ENCODE measurements around the gene HPS4. TPM values are rescaled to one million over a fixed set of nuclear protein-coding genes. Genes with fewer than 3 reads are reported as not detected.

Gene HPS4
- total RNA-seq, 1 experiment from 2014 or later = 35.4 TPM

- peak; percentile 35 for TF ChIP-seq ZBTB33 (IDR thresholded peaks at IDR 0.05; ENCODE audit: extremely low read depth, insufficient replicate concordance, low read length)
- TF ChIP-seq YY1 (IDR thresholded peaks at IDR 0.05; ENCODE audit: extremely low read depth, insufficient replicate concordance, low read depth, low read length) = peak; percentile 91
- TF ChIP-seq SRF (IDR thresholded peaks at IDR 0.05; ENCODE audit: low read depth) = peak; percentile 93
- peak; percentile 64; the same call in 1 of the 2 replicates for TF ChIP-seq SIN3A (IDR thresholded peaks at IDR 0.05; ENCODE audit: low read depth)
- no peak for TF ChIP-seq RAD21 (IDR thresholded peaks at IDR 0.05; ENCODE audit: low read depth)
- TF ChIP-seq POLR2A (IDR thresholded peaks at IDR 0.05; ENCODE audit: borderline replicate concordance, extremely low read depth, insufficient read depth, insufficient read length) = peak; percentile 80
Measured at GRCh38 chr22:26483439-26484359, at the start of gene HPS4, which contains the start of gene SRRD (continued).

GRCh38 chr22:26529345-26529744, 45.8 kb upstream of the HPS4 start:
- Histone ChIP-seq H3K9me3 (ENCODE audit: control insufficient read depth in 1 of 2, insufficient read depth in 1 of 2, low read depth in 1 of 2, low read length in 2 of 2) (no peaks in the 10 kb centered on the region), H3K79me2 (ENCODE audit: insufficient read depth, low read length) (no peaks in the 10 kb centered on the region), H3K36me3 (ENCODE audit: control insufficient read depth in 1 of 2, insufficient read depth in 2 of 2, low read length in 2 of 2) (peaks cover 0 to 4% of the 10 kb centered on the region in 2 experiments; a peak in 2 of 4 replicates), H3K9ac (ENCODE audit: low read length) (no peak overlapping the region), H3K4me1 (ENCODE audit: control insufficient read depth in 1 of 2, insufficient read depth in 2 of 2, low read length in 2 of 2) (no peaks in the 10 kb centered on the region), H2AFZ (ENCODE audit: low read depth, low read length, poor library complexity, severe bottlenecking) (no peak overlapping the region), H3K9me2 (ENCODE audit: insufficient read depth) (no peaks in the 10 kb centered on the region), H4K20me1 (ENCODE audit: insufficient read depth) (no peaks in the 10 kb centered on the region), H3K27ac (ENCODE audit: low read depth, low read length) (no peak overlapping the region), H3K27me3 (ENCODE audit: insufficient read depth, low read length) (no peaks in the 10 kb centered on the region), H3K4me2 (ENCODE audit: low read length) (no peak overlapping the region), H3K4me3 (replicated peaks in 1 of 2; ENCODE audit: low read depth in 1 of 2, low read length in 2 of 2) (no peak overlapping the region)
- TF ChIP-seq MAX (IDR thresholded peaks at IDR 0.05) (no peak), SRF (IDR thresholded peaks at IDR 0.05; ENCODE audit: low read depth) (no peak), ATF3 (IDR thresholded peaks at IDR 0.05) (no peak), CTCF (IDR thresholded peaks at IDR 0.05 in 2 of 3, conservative IDR thresholded peaks at IDR 0.05 in 1 of 3; ENCODE audit: borderline replicate concordance in 1 of 3, insufficient read depth in 1 of 3, low read depth in 2 of 3, low read length in 2 of 3) (no peak), YY1 (IDR thresholded peaks at IDR 0.05; ENCODE audit: extremely low read depth, insufficient replicate concordance, low read depth, low read length) (no peak), EGR1 (IDR thresholded peaks at IDR 0.05; ENCODE audit: low read depth) (no peak), EZH2phosphoT487 (IDR thresholded peaks at IDR 0.05; ENCODE audit: borderline replicate concordance) (no peak), POLR2A (IDR thresholded peaks at IDR 0.05; ENCODE audit: borderline replicate concordance, extremely low read depth, insufficient read depth, insufficient read length) (no peak), POLR2AphosphoS5 (IDR thresholded peaks at IDR 0.05; ENCODE audit: low read depth, low read length) (no peak), ZNF274 (IDR thresholded peaks at IDR 0.05; ENCODE audit: low read depth, low read length) (no peak)
- intact Hi-C loops (cut with micrococcal nuclease) = no loop called here
- ChIA-PET CTCF (no interaction called here), POLR2A (no interaction called here), RAD21 (ENCODE audit: low non-redundant PET in 1 of 2, low total read pairs in 2 of 2, uncharacterized antibody in 2 of 2, unreplicated experiment in 2 of 2) (no interaction called here)
- BruUV-seq (replicated peaks) = no TSS peak
- ATAC-seq (no peak), DNase-seq (ENCODE audit: low read depth, low spot score) (no peak)
